CD4-positive, alpha-beta T cell (primary cell): Measurements from ENCODE around the gene EPB41L4A. TPM values are rescaled to one million over a fixed set of nuclear protein-coding genes. Genes with fewer than 3 reads are reported as not detected.

Source experiments
- ATAC-seq: fragments of 200-7000 bp; cut with Tn5 transposase; one replicate; pipeline ENCODE4 v1.10.0; 2022; ENCODE audit warnings: mild to moderate bottlenecking; ENCODE audit not compliant: poor library complexity
- CTCF ChIA-PET: fragments of 350-600 bp; sonication (Branson Sonifier 250); formaldehyde crosslinking; loops from one replicate; lab custom pipeline; 2021; ENCODE audit warnings: antibody characterized with exemption, inconsistent platforms; lab: Charles Lee
- POLR2A ChIA-PET: fragments of 350-600 bp; sonication (Branson Sonifier 250); formaldehyde crosslinking; loops from one replicate; lab custom pipeline; 2021; ENCODE audit warnings: antibody characterized with exemption, inconsistent platforms; lab: Charles Lee
- DNase-seq, 14 experiments: peaks; one replicate each; pipeline ENCODE4 v3.0.0-alpha.2; 2013 to 2020; ENCODE audit warnings: mixed read lengths in 2 of 14
- H3K27ac ChIP-seq, 2 donors: one replicate each; pipeline versions ENCODE4 v1.5.1 to v1.7.0; 2013; ENCODE audit warnings: low read length in 2 of 2, low read depth in 1 of 2, mild to moderate bottlenecking in 1 of 2
- H3K27me3 ChIP-seq, 2 experiments: 1 replicate in 1 of 2; 2 replicates in 1 of 2; pipeline versions ENCODE4 v1.6.1 to v1.7.0; 2013; ENCODE audit warnings: low read length in 2 of 2, control low read depth in 1 of 2, mild to moderate bottlenecking in 1 of 2, moderate library complexity in 1 of 2; ENCODE audit not compliant: insufficient read depth in 2 of 2, control insufficient read depth in 1 of 2
- H3K36me3 ChIP-seq: one replicate; pipeline ENCODE4 v1.6.1; 2013; ENCODE audit warnings: low read length, control low read depth; ENCODE audit not compliant: insufficient read depth
- H3K4me1 ChIP-seq: one replicate; pipeline ENCODE4 v1.6.1; 2013; ENCODE audit warnings: low read length, control low read depth; ENCODE audit not compliant: insufficient read depth
- H3K4me3 ChIP-seq: one replicate; pipeline ENCODE4 v1.5.1; 2013; ENCODE audit warnings: mild to moderate bottlenecking, low read length, moderate library complexity
- H3K9me3 ChIP-seq, 2 experiments: 1 replicate in 1 of 2; 2 replicates in 1 of 2; pipeline versions ENCODE4 v1.6.1 to v1.7.0; 2013; ENCODE audit warnings: low read length in 2 of 2, mild to moderate bottlenecking in 2 of 2, control low read depth in 1 of 2, moderate library complexity in 1 of 2; ENCODE audit not compliant: control insufficient read depth in 1 of 2, insufficient read depth in 1 of 2
- H3K27ac Mint-ChIP-seq: one replicate; pipeline ENCODE4 v1.8.0; 2020; ENCODE audit warnings: mixed read lengths
- H3K27me3 Mint-ChIP-seq: one replicate; pipeline ENCODE4 v1.8.0; 2021; ENCODE audit warnings: mixed read lengths
- H3K36me3 Mint-ChIP-seq: one replicate; pipeline ENCODE4 v1.8.0; 2021; ENCODE audit warnings: low read depth, mixed read lengths
- H3K4me1 Mint-ChIP-seq: one replicate; pipeline ENCODE4 v1.8.0; 2021; ENCODE audit warnings: low read depth, mixed read lengths
- H3K4me3 Mint-ChIP-seq: one replicate; pipeline ENCODE4 v1.8.0; 2020; ENCODE audit warnings: mild to moderate bottlenecking, mixed read lengths
- H3K9me3 Mint-ChIP-seq: one replicate; pipeline ENCODE4 v1.8.0; 2020; ENCODE audit warnings: mixed read lengths
- intact Hi-C, 2 experiments: fragments of 100-400 bp; cut with DNase I in 1 of 2; cut with micrococcal nuclease in 1 of 2; formaldehyde crosslinking; loops; one replicate each; pipeline versions ENCODE4 v1.15.1 to v1.9.0; 2023 to 2025; cut with DNase I, micrococcal nuclease
- total RNA-seq, 174 experiments: library from RNA in 2 of 174; stranded (reverse) in 2 of 174; gene quantifications; one replicate each; pipeline ENCODE4 v1.2.3 and lab custom pipeline; 2021 to 2026
- TF ChIP-seq, protein P1 (sequence below): fragments of 200-600 bp; IDR thresholded peaks from one replicate; pipeline ENCODE4 v1.8.0; 2022; ENCODE audit warnings: antibody characterized with exemption, mild to moderate bottlenecking

Gene EPB41L4A
- total RNA-seq, 2 experiments from 2014 or later: 0.08 TPM; not detected in 1

DNA sequence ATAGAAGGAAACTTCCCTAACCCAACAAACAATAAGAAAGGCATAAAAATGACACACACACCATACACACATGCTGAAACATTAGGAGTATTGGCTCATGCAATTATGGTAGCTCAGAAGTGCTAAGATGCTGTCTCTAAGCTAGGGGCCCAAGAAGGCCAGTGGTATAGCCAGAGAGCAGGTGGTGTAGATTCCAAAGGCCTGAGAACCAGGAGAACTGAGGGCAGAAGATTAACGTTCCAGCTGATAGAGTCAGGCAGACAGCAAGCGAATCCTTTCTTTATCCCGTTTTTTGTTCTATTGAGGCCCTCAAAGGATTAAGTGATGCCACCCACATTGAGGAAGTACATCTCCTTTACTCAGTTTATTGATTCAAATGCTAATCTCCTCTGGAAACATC, 262.9 kb downstream of the EPB41L4A start:
- Mint-ChIP-seq H3K27me3 (no peaks in the 10 kb centered on the region), H3K27ac (no peak overlapping the region), H3K4me3 (no peak overlapping the region), H3K9me3 (no peaks in the 10 kb centered on the region), H3K4me1 (peaks cover 8% of the 10 kb centered on the region), H3K36me3 (no peaks in the 10 kb centered on the region)
- Histone ChIP-seq H3K27ac (no peak overlapping the region), H3K36me3 (no peaks in the 10 kb centered on the region), H3K9me3 (no peaks in the 10 kb centered on the region), H3K4me1 (peaks cover 9% of the 10 kb centered on the region), H3K4me3 (no peak overlapping the region), H3K27me3 (no peaks in the 10 kb centered on the region)
- ATAC-seq: no peak
- POLR2A ChIA-PET: no interaction called here
- TF ChIP-seq, protein P1, sequence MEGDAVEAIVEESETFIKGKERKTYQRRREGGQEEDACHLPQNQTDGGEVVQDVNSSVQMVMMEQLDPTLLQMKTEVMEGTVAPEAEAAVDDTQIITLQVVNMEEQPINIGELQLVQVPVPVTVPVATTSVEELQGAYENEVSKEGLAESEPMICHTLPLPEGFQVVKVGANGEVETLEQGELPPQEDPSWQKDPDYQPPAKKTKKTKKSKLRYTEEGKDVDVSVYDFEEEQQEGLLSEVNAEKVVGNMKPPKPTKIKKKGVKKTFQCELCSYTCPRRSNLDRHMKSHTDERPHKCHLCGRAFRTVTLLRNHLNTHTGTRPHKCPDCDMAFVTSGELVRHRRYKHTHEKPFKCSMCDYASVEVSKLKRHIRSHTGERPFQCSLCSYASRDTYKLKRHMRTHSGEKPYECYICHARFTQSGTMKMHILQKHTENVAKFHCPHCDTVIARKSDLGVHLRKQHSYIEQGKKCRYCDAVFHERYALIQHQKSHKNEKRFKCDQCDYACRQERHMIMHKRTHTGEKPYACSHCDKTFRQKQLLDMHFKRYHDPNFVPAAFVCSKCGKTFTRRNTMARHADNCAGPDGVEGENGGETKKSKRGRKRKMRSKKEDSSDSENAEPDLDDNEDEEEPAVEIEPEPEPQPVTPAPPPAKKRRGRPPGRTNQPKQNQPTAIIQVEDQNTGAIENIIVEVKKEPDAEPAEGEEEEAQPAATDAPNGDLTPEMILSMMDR: no peak
- no peak for DNase-seq
- CTCF ChIA-PET: no interaction called here
- intact Hi-C loops: loop anchor here in 1 of 2 experiments (5.0 kb wide), 2 partner anchors 551 to 1419 kb away; partner anchors contain the start of gene SLC25A46

DNA sequence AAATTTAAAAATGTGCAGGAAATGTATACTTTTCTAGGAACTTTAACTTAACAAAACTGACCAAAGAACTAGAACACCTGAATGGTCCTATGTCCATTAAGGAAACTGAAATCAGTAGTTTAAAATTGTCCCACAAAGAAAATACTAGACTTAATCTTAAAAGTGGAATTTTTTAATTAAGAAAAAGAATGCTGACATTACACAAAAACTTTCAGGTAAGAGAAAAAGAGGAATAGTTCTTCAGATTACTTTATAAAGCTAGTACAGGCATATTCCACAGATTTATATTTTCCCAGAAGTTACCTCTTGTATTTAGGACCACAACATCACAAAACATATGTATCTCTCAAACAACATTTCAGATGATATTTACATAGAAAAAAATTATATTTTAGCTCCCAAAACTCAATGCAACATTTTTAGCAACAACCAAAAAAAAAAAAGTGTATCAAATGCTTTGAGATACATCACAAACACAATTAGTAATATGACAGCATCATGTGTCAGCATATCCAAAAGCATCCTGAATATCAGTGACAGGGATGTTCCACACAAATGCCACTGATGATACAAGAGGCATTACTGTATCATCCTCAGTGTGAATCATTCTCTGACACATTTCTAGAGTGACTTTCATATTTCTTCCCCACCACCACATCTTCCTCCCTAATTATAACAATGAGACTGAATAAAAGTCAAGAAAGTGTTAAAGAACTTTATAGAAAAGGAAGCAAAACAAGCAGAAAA, 264.0 kb downstream of the EPB41L4A start:
- Histone ChIP-seq H3K4me1 (peaks cover 1% of the 10 kb centered on the region), H3K27ac (no peak overlapping the region), H3K27me3 (no peaks in the 10 kb centered on the region), H3K4me3 (no peak overlapping the region), H3K36me3 (no peaks in the 10 kb centered on the region), H3K9me3 (no peaks in the 10 kb centered on the region)
- Mint-ChIP-seq H3K4me3 (no peak overlapping the region), H3K27ac (no peak overlapping the region), H3K9me3 (no peaks in the 10 kb centered on the region), H3K4me1 (no peaks in the 10 kb centered on the region), H3K27me3 (no peaks in the 10 kb centered on the region), H3K36me3 (no peaks in the 10 kb centered on the region)
- POLR2A ChIA-PET: no interaction called here
- TF ChIP-seq, protein P1: no peak
- ATAC-seq (no peak), DNase-seq (peak in 1 of 14 experiments; percentile 29)
- CTCF ChIA-PET: interaction anchor here (0.8 kb wide), 1 partner anchor 11 kb away, joined by 3 read pairs; no protein-coding TSS in a partner anchor
- intact Hi-C loops: loop anchor here in 1 of 2 experiments (5.0 kb wide), 2 partner anchors 552 to 1418 kb away; partner anchors contain the start of gene SLC25A46

DNA sequence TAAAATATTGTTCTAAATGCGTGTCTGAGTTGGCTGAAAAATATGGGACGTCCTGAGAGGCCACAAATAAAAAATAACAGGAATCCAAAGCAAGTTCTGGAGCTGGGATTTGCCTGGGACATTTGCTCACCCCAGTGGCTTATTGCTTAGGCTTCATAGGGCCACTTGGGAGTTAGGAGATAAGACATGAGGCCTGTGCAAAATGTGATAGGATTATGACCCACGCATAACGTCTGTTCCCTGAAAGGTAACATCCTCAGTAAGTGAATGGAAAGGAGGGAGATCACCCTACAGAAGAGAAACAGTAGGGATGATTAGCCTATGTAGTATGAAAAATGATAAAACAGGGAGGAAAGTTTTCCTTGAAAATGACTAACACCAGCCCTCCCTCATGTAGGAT, 269.4 kb downstream of the EPB41L4A start:
- peaks cover 5% of the 10 kb centered on the region for H3K27me3 Mint-ChIP-seq
- TF ChIP-seq, protein P1: no peak
- Histone ChIP-seq H3K27ac (no peak overlapping the region), H3K4me3 (no peak overlapping the region), H3K27me3 (no peaks in the 10 kb centered on the region), H3K4me1 (no peaks in the 10 kb centered on the region), H3K36me3 (no peaks in the 10 kb centered on the region), H3K9me3 (no peaks in the 10 kb centered on the region)
- DNase-seq (no peak), ATAC-seq (no peak)
- ChIA-PET CTCF (no interaction called here), POLR2A (no interaction called here)
- no peaks in the 10 kb centered on the region for H3K9me3 Mint-ChIP-seq
- H3K4me1 Mint-ChIP-seq: no peaks in the 10 kb centered on the region
- no peak overlapping the region for H3K4me3 Mint-ChIP-seq
- no peak overlapping the region for H3K27ac Mint-ChIP-seq
- intact Hi-C loops: loop anchor here in 1 of 2 experiments (2.0 to 5.0 kb wide), 3 partner anchors 463 to 1392 kb away; no protein-coding TSS in a partner anchor
- H3K36me3 Mint-ChIP-seq: no peaks in the 10 kb centered on the region
